ENCODE data around the gene FSIP1.

FSIP1 gene

GRCh38 chr15:39579487-39580116 is 203.0 kb downstream of the FSIP1 start:
- no peak for DNase-seq
- Mint-ChIP-seq H3K4me1 (ENCODE audit: low read depth) (peaks cover 16% of the 10 kb centered on the region), H3K4me3 (no peak overlapping the region), H3K27ac (no peak overlapping the region), H3K27me3 (peaks cover 73% of the 10 kb centered on the region), H3K9me3 (no peaks in the 10 kb centered on the region), H3K36me3 (ENCODE audit: low read depth) (no peaks in the 10 kb centered on the region)

- no peak for DNase-seq
- H3K27me3 Mint-ChIP-seq = peaks cover 76% of the 10 kb centered on the region
- H3K36me3 Mint-ChIP-seq (ENCODE audit: low read depth) = no peaks in the 10 kb centered on the region
- H3K4me3 Mint-ChIP-seq = no peak overlapping the region
- H3K9me3 Mint-ChIP-seq = no peaks in the 10 kb centered on the region
- no peak overlapping the region for H3K27ac Mint-ChIP-seq
- peaks cover 16% of the 10 kb centered on the region for H3K4me1 Mint-ChIP-seq (ENCODE audit: low read depth)
Measured at GRCh38 chr15:39578851-39579486, 203.7 kb downstream of the FSIP1 start.

- Mint-ChIP-seq H3K27me3 (peaks cover 66% of the 10 kb centered on the region), H3K27ac (no peak overlapping the region), H3K4me1 (ENCODE audit: low read depth) (peaks cover 8% of the 10 kb centered on the region), H3K36me3 (ENCODE audit: low read depth) (no peaks in the 10 kb centered on the region), H3K9me3 (no peaks in the 10 kb centered on the region), H3K4me3 (no peak overlapping the region)
- DNase-seq = no peak
Measured at GRCh38 chr15:39575180-39575579, 207.5 kb downstream of the FSIP1 start.

GRCh38 chr15:39574427-39574826 is 208.2 kb downstream of the FSIP1 start:
- H3K27ac Mint-ChIP-seq = no peak overlapping the region
- H3K4me3 Mint-ChIP-seq = no peak overlapping the region
- DNase-seq = no peak
- H3K9me3 Mint-ChIP-seq = no peaks in the 10 kb centered on the region
- no peaks in the 10 kb centered on the region for H3K36me3 Mint-ChIP-seq (ENCODE audit: low read depth)
- peaks cover 1% of the 10 kb centered on the region for H3K4me1 Mint-ChIP-seq (ENCODE audit: low read depth)
- peaks cover 59% of the 10 kb centered on the region for H3K27me3 Mint-ChIP-seq

GRCh38 chr15:39573844-39574243 is 208.8 kb downstream of the FSIP1 start:
- no peak for DNase-seq
- no peaks in the 10 kb centered on the region for H3K36me3 Mint-ChIP-seq (ENCODE audit: low read depth)
- no peak overlapping the region for H3K27ac Mint-ChIP-seq
- no peaks in the 10 kb centered on the region for H3K4me1 Mint-ChIP-seq (ENCODE audit: low read depth)
- peaks cover 56% of the 10 kb centered on the region for H3K27me3 Mint-ChIP-seq
- H3K4me3 Mint-ChIP-seq = no peak overlapping the region
- H3K9me3 Mint-ChIP-seq = no peaks in the 10 kb centered on the region

GRCh38 chr15:39573287-39573686 is 209.4 kb downstream of the FSIP1 start:
- no peak overlapping the region for H3K4me3 Mint-ChIP-seq
- no peaks in the 10 kb centered on the region for H3K36me3 Mint-ChIP-seq (ENCODE audit: low read depth)
- H3K9me3 Mint-ChIP-seq = no peaks in the 10 kb centered on the region
- DNase-seq = no peak
- H3K4me1 Mint-ChIP-seq (ENCODE audit: low read depth) = no peaks in the 10 kb centered on the region
- H3K27me3 Mint-ChIP-seq = peaks cover 51% of the 10 kb centered on the region
- H3K27ac Mint-ChIP-seq = no peak overlapping the region

- Mint-ChIP-seq H3K4me1 (ENCODE audit: low read depth) (no peaks in the 10 kb centered on the region), H3K9me3 (no peaks in the 10 kb centered on the region), H3K27me3 (peaks cover 13% of the 10 kb centered on the region), H3K36me3 (ENCODE audit: low read depth) (no peaks in the 10 kb centered on the region), H3K4me3 (no peak overlapping the region), H3K27ac (no peak overlapping the region)
- DNase-seq = no peak
Measured at GRCh38 chr15:39565851-39566250, 216.8 kb downstream of the FSIP1 start.

- H3K4me1 Mint-ChIP-seq (ENCODE audit: low read depth) = no peaks in the 10 kb centered on the region
- no peaks in the 10 kb centered on the region for H3K9me3 Mint-ChIP-seq
- H3K36me3 Mint-ChIP-seq (ENCODE audit: low read depth) = no peaks in the 10 kb centered on the region
- no peak overlapping the region for H3K27ac Mint-ChIP-seq
- peaks cover 10% of the 10 kb centered on the region for H3K27me3 Mint-ChIP-seq
- no peak for DNase-seq
- H3K4me3 Mint-ChIP-seq = no peak overlapping the region
Measured at GRCh38 chr15:39564972-39565665, 217.5 kb downstream of the FSIP1 start.

- Mint-ChIP-seq H3K4me3 (no peak overlapping the region), H3K9me3 (no peaks in the 10 kb centered on the region), H3K36me3 (ENCODE audit: low read depth) (no peaks in the 10 kb centered on the region), H3K27ac (no peak overlapping the region), H3K4me1 (ENCODE audit: low read depth) (peaks cover 7% of the 10 kb centered on the region), H3K27me3 (peaks cover 6% of the 10 kb centered on the region)
- no peak for DNase-seq
Measured at GRCh38 chr15:39558421-39558820, 224.2 kb downstream of the FSIP1 start.

GRCh38 chr15:39556461-39556860 is 226.2 kb downstream of the FSIP1 start:
- Mint-ChIP-seq H3K27ac (no peak overlapping the region), H3K4me1 (ENCODE audit: low read depth) (peaks cover 7% of the 10 kb centered on the region), H3K36me3 (ENCODE audit: low read depth) (no peaks in the 10 kb centered on the region), H3K27me3 (peaks cover 6% of the 10 kb centered on the region), H3K9me3 (no peaks in the 10 kb centered on the region), H3K4me3 (no peak overlapping the region)
- DNase-seq = no peak

- H3K36me3 Mint-ChIP-seq (ENCODE audit: low read depth) = no peaks in the 10 kb centered on the region
- no peaks in the 10 kb centered on the region for H3K9me3 Mint-ChIP-seq
- H3K4me3 Mint-ChIP-seq = no peak overlapping the region
- peaks cover 9% of the 10 kb centered on the region for H3K27me3 Mint-ChIP-seq
- no peak overlapping the region for H3K27ac Mint-ChIP-seq
- no peak for DNase-seq
- peaks cover 7% of the 10 kb centered on the region for H3K4me1 Mint-ChIP-seq (ENCODE audit: low read depth)
Measured at GRCh38 chr15:39555885-39556284, 226.8 kb downstream of the FSIP1 start.

GRCh38 chr15:39554746-39555387 is 227.8 kb downstream of the FSIP1 start:
- peaks cover 7% of the 10 kb centered on the region for H3K4me1 Mint-ChIP-seq (ENCODE audit: low read depth)
- no peak overlapping the region for H3K27ac Mint-ChIP-seq
- DNase-seq = no peak
- H3K36me3 Mint-ChIP-seq (ENCODE audit: low read depth) = no peaks in the 10 kb centered on the region
- H3K4me3 Mint-ChIP-seq = no peak overlapping the region
- H3K27me3 Mint-ChIP-seq = peaks cover 10% of the 10 kb centered on the region
- H3K9me3 Mint-ChIP-seq = no peaks in the 10 kb centered on the region

- no peak for DNase-seq
- peaks cover 10% of the 10 kb centered on the region for H3K27me3 Mint-ChIP-seq
- no peak overlapping the region for H3K27ac Mint-ChIP-seq
- H3K4me1 Mint-ChIP-seq (ENCODE audit: low read depth) = peaks cover 7% of the 10 kb centered on the region
- no peaks in the 10 kb centered on the region for H3K9me3 Mint-ChIP-seq
- no peaks in the 10 kb centered on the region for H3K36me3 Mint-ChIP-seq (ENCODE audit: low read depth)
- H3K4me3 Mint-ChIP-seq = no peak overlapping the region
Measured at GRCh38 chr15:39553947-39554693, 228.5 kb downstream of the FSIP1 start.

- no peak overlapping the region for H3K4me3 Mint-ChIP-seq
- H3K27me3 Mint-ChIP-seq = peaks cover 12% of the 10 kb centered on the region
- no peak for DNase-seq
- H3K9me3 Mint-ChIP-seq = no peaks in the 10 kb centered on the region
- no peaks in the 10 kb centered on the region for H3K36me3 Mint-ChIP-seq (ENCODE audit: low read depth)
- H3K4me1 Mint-ChIP-seq (ENCODE audit: low read depth) = peaks cover 7% of the 10 kb centered on the region
- no peak overlapping the region for H3K27ac Mint-ChIP-seq
Measured at GRCh38 chr15:39552556-39552955, 230.1 kb downstream of the FSIP1 start.
